Ectodermal cell (in vitro differentiated cells): Measurements from ENCODE around the gene RAD51B.

ENCODE experiments used
- H3K27ac ChIP-seq: 2 replicates; pipeline ENCODE4 v1.7.0; 2013; ENCODE audit warnings: mild to moderate bottlenecking, low read depth, low read length; ENCODE audit not compliant: insufficient read depth, poor library complexity, severe bottlenecking
- H3K27me3 ChIP-seq: 2 replicates; pipeline ENCODE4 v1.7.0; 2013; ENCODE audit warnings: mild to moderate bottlenecking, low read length; ENCODE audit not compliant: insufficient read depth, control insufficient read depth, poor library complexity, severe bottlenecking
- H3K36me3 ChIP-seq: one replicate; pipeline ENCODE4 v1.7.0; 2013; ENCODE audit warnings: low read length; ENCODE audit not compliant: control insufficient read depth, insufficient read depth
- H3K4me1 ChIP-seq: one replicate; pipeline ENCODE4 v1.7.0; 2013; ENCODE audit warnings: low read length; ENCODE audit not compliant: control insufficient read depth, insufficient read depth
- H3K4me3 ChIP-seq: 2 replicates; pipeline ENCODE4 v1.7.0; 2013; ENCODE audit warnings: low read depth, low read length, control low read depth; ENCODE audit not compliant: insufficient read depth
- H3K9me3 ChIP-seq: 2 replicates; pipeline ENCODE4 v1.7.0; 2013; ENCODE audit warnings: mild to moderate bottlenecking, low read length, moderate library complexity; ENCODE audit not compliant: control insufficient read depth
- WGBS, 2 experiments: methylation state at CpG; one replicate each; pipeline ENCODE4 v1.1.7; 2013; ENCODE audit warnings: missing lambda C conversion rate in 2 of 2; 5-methylcytosine and 5-hydroxymethylcytosine counted together

The RAD51B gene

DNA sequence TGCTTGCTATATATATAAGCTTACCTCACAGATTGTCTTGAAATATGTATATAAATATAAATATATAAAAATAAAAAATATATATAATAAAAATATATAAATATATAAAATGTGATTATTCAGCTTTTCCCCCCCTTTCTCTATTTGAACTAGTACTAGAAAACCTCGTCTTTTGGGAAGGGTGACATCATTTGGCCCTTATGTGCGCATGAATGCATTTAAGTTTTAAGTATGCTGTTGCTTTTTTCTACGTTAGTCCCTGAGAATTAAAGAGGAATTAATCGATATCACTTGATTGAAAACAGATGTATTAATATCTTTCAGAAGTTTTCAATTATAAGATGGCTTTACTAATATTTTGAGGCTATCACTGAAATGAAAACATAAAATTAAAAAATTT lies 69.9 kb downstream of the RAD51B start:
- Histone ChIP-seq H3K4me1 (no peaks in the 10 kb centered on the region), H3K9me3 (no peaks in the 10 kb centered on the region), H3K27ac (no peak overlapping the region), H3K36me3 (no peaks in the 10 kb centered on the region), H3K27me3 (no peaks in the 10 kb centered on the region), H3K4me3 (no peak overlapping the region)
- WGBS, 2 experiments: 94 to 96% methylated on average over 3 of the region's 4 CpGs

DNA sequence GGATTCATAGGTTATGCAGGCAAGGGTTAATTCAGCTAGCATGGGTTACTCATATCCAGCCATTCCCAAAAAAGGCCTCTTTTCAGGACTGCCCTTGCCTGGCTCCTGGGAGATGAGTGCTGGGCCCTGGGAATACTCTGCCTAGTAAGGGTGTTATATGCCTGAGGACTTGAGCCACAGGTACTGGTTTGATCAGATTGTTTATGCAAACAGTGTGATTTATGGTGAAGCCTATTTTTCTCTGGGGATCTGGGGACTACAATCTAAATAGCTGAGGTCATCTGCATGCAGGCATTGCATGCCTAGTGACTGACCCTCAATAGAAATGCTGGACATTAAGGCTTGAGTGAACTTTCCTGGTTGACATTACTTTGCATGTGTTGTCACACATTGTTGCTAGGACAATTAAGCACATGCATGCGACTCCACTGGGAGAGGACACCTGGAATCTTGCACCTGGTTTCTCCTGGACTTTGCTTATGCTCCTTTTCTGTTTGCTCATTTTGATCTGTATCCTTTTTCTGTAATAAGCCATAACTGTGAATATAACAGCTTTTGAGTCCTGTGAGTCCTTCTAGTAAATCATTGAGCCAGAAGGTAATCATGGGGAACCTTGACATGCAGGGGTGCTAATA lies 73.0 kb downstream of the RAD51B start:
- no peak overlapping the region for H3K4me3 ChIP-seq
- H3K9me3 ChIP-seq: no peaks in the 10 kb centered on the region
- H3K27me3 ChIP-seq: no peaks in the 10 kb centered on the region
- no peak overlapping the region for H3K27ac ChIP-seq
- no peaks in the 10 kb centered on the region for H3K4me1 ChIP-seq
- H3K36me3 ChIP-seq: no peaks in the 10 kb centered on the region
- WGBS, 2 experiments: 82 to 88% methylated on average over 1 of the region's 1 CpG

DNA sequence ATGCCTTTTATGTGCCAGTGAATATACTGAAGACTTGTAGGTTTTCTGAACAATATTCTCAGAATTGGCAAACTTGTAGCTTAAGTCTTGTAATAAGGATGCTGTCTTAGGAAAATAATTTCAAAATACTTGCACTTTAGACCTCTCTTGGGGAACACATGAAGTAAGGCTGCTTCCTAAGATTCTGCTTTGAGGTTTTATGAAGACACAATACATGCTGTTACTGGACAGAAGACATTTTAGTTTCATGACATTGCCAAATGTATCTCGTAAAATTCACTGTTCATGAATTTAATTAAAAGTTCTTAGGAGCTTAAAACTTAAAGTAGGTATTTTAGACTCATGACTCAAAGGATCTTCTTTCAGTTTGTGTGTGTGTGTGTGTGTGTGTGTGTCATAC lies 80.7 kb downstream of the RAD51B start:
- 93 to 100% methylated on average over 1 of the region's 1 CpG for WGBS, 2 experiments
- Histone ChIP-seq H3K4me3 (no peak overlapping the region), H3K27me3 (no peaks in the 10 kb centered on the region), H3K9me3 (peaks cover 4% of the 10 kb centered on the region), H3K36me3 (no peaks in the 10 kb centered on the region), H3K27ac (no peak overlapping the region), H3K4me1 (no peaks in the 10 kb centered on the region)

DNA sequence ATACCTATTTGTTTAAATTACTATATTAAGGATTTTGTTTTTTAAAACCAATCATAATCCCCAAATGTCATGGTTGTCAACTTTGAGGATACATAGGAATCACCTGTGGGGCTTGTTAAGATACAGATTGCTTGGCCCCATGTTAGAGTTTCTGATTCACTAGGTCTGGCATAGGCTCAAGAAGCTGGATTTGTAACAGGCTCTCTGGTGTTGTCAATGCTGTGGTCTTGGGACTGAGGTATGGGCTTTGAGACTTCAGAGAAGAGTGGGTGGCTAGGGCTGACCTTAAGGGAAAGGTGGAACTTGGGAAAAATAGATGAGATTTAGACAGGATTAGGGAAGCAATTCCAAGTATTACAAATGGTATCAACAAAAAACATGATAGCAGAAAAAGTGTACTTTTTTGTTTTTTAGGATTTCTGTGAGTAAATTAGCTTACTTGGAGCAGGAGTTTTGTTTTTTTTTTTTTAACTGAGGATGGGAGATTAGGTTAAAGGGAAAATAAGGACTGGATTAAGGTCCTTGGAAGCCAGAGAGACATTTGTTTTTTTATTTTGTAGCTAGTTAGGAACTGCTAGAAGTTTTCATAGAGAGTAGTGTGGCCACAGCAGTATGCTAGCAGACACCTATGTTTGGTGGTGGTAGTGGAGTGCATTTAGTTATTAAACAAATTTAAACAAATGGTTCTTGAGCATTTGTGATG lies 88.6 kb downstream of the RAD51B start:
- Histone ChIP-seq H3K9me3 (peaks cover 4% of the 10 kb centered on the region), H3K27me3 (no peaks in the 10 kb centered on the region), H3K27ac (no peak overlapping the region), H3K4me1 (no peaks in the 10 kb centered on the region), H3K36me3 (no peaks in the 10 kb centered on the region), H3K4me3 (no peak overlapping the region)

DNA sequence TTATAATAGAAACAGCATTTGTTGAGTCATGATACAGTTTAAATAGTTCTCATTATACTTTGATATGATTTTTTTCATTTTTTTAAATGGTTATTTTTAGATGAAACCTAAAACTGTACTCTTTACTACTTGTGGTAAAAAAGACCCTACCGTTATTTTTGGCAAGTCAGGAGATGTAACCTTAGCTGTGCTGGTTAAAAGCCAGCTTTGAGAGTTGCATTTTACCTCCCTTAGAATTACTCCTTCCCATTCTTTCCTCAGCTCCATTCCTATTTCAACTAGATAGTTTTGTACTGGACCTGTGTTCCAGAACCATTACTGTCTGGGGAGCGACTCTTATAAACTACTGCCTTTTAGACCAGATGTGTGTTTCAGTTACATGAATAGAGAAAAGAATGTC lies 92.0 kb downstream of the RAD51B start:
- H3K4me3 ChIP-seq: no peak overlapping the region
- H3K27me3 ChIP-seq: no peaks in the 10 kb centered on the region
- H3K36me3 ChIP-seq: no peaks in the 10 kb centered on the region
- 88 to 93% methylated on average over 1 to 2 of the region's 2 CpGs for WGBS, 2 experiments
- H3K4me1 ChIP-seq: no peaks in the 10 kb centered on the region
- no peaks in the 10 kb centered on the region for H3K9me3 ChIP-seq
- no peak overlapping the region for H3K27ac ChIP-seq

DNA sequence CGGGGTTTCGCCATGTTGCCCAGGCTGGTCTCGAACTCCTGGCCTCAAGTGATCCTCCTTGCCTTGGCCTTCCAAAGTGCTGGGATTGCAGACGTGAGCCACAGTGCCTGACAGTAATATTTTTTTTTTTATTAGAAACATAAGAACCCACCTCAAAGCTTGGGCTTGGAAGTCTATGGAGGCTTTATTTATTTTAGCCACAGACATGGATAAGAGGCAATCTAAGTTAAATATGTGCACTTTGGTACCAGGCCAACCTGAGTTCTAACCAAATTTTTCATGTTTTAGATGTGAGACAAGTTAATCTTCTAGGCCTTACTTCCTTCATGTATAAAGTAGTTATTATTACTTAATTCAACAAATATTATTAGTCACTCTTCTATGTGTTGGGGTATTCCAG lies 96.9 kb downstream of the RAD51B start:
- H3K36me3 ChIP-seq: no peaks in the 10 kb centered on the region
- no peak overlapping the region for H3K4me3 ChIP-seq
- H3K4me1 ChIP-seq: no peaks in the 10 kb centered on the region
- H3K27me3 ChIP-seq: no peaks in the 10 kb centered on the region
- H3K9me3 ChIP-seq: no peaks in the 10 kb centered on the region
- no peak overlapping the region for H3K27ac ChIP-seq
- WGBS, 2 experiments: 89 to 96% methylated on average over 4 of the region's 4 CpGs

DNA sequence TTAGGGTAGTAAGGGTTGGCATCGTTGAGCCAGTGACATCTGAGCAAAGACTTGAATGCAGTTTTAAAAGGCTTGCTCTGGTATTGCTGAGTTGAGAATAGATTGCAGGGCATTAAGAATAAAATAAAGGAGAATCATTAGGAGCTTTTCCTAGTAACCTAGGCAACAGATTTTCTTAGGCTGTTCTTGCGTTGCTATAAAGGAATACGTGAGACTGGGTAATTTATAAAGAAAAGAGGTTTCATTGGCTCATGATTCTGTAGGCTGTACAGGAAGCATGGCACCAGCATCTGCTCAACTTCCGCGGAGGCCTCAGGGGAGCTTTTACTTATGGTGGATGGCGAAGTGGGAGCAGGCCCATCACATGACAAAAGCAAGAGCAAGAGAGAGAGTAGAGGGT lies 97.4 kb downstream of the RAD51B start:
- Histone ChIP-seq H3K4me3 (no peak overlapping the region), H3K27ac (no peak overlapping the region), H3K36me3 (no peaks in the 10 kb centered on the region), H3K4me1 (no peaks in the 10 kb centered on the region), H3K9me3 (no peaks in the 10 kb centered on the region), H3K27me3 (no peaks in the 10 kb centered on the region)
- WGBS, 2 experiments: 93 to 95% methylated on average over 6 of the region's 6 CpGs

DNA sequence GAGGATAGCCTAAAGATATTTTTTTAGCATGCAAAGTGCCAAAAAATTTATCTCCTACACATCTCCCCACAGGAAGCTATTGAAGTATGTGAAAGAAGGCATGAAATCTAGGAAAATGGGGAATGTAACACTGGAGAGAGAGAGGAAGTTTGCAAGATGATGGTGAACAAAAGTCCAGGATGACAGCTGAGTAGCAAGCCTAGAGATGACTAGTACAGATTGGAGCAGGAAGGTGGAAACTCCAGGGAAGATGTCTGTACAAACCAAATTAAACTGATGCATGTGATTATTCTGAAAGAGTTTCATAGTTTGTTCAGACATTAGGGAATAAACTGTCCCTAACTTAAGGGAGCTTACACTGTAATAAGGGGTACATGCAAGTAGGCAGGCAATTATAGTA lies 99.3 kb downstream of the RAD51B start:
- Histone ChIP-seq H3K9me3 (no peaks in the 10 kb centered on the region), H3K27ac (no peak overlapping the region), H3K27me3 (no peaks in the 10 kb centered on the region), H3K4me3 (no peak overlapping the region), H3K36me3 (no peaks in the 10 kb centered on the region), H3K4me1 (no peaks in the 10 kb centered on the region)

DNA sequence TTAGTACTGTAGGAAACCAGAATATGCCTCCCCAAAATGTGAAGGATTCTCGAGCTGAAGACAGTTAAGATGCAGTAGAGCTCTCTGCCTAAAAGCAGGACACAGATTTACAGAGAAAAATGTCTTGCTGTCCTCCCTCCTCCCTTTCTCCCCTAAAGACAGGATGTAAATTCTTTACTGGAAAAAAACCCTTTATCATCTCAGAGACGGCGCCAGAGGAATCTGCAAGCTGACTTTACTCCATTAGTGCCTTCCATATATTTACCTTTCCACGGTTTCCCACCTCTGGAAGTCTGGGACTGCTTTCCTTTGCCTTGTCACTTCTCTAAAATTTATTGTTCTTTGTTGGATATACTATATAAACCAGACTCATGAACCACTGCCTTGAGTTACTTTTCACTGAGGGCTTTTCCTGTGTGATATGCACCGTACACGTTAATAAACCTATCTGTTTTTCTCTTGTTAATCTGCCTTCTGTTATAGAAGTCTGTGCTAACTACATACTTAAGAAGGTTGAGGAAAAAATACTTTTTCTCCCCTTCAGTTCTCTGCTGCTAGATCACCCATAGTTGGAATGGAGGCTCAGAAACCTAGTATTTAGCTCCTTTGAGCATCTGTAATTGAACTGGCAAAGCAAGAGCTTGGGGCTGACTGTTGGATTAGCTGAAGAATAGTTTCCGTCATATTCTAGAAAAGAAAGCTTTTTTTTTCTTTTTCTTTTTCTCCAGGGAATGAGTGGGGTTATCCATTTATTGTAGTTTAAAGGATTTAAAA lies 99.9 kb downstream of the RAD51B start:
- Histone ChIP-seq H3K9me3 (no peaks in the 10 kb centered on the region), H3K27me3 (no peaks in the 10 kb centered on the region), H3K36me3 (no peaks in the 10 kb centered on the region), H3K4me1 (no peaks in the 10 kb centered on the region), H3K27ac (no peak overlapping the region), H3K4me3 (no peak overlapping the region)
- WGBS, 2 experiments: 73 to 82% methylated on average over 6 to 7 of the region's 7 CpGs

DNA sequence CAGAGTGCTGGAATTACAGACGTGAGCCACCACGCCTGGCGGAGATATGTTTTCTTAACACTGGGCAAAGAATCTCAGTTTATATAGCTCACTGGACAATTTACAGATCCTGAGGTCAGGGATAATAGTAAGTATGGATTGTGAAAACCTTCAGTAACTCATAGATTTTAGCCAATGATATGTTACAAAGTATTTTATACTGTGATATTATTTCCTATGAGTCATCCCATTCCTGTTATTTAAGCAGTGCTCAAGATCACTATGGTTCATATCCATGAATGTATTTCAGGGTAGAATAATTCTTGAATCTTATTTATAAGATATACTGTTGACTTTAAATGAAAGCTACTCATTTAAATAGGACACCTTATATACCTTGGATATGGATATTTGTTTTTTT lies 107.2 kb downstream of the RAD51B start:
- Histone ChIP-seq H3K27me3 (no peaks in the 10 kb centered on the region), H3K4me1 (no peaks in the 10 kb centered on the region), H3K27ac (no peak overlapping the region), H3K9me3 (no peaks in the 10 kb centered on the region), H3K36me3 (no peaks in the 10 kb centered on the region), H3K4me3 (no peak overlapping the region)
- WGBS, 2 experiments: 89 to 98% methylated on average over 3 of the region's 3 CpGs
